DMS53 treated with DMSO at 0.1 percent for 48 hours (cell line): Measurements from ENCODE around the gene REM1.
"Not testable (repeated sequence)": the region's sequence is repeated elsewhere in the genome, so short reads cannot be mapped to it uniquely, and the experiment has no call there.

Source experiments
- DNase-seq: peaks from one replicate; lab custom pipeline; 2025; ENCODE audit not compliant: unreplicated experiment; lab: John Stamatoyannopoulos, UW

REM1 gene

GRCh38 chr20:31474758-31475427, at the start of gene REM1, which contains the start of gene DEFB124:
Gene REM1, plus strand, starts transcription at chr20:31475288. Its CDS starts 1,158 bp downstream, at chr20:31476446.
Gene DEFB124, minus strand, starts transcription at chr20:31475127. Its CDS starts 2,114 bp downstream, at chr20:31473013.
- DNase-seq: no peak

- DNase-seq: no peak
These were observed 49.3 kb upstream of the REM1 start for GRCh38 chr20:31425797-31426196.

GRCh38 chr20:31426891-31427551, 48.1 kb upstream of the REM1 start:
- not testable (repeated sequence) for DNase-seq

- not testable (repeated sequence) for DNase-seq
These were observed 47.5 kb upstream of the REM1 start for GRCh38 chr20:31427576-31427975.

GRCh38 chr20:31430568-31431115, 44.4 kb upstream of the REM1 start:
- no peak for DNase-seq

GRCh38 chr20:31440012-31440659, 35.0 kb upstream of the REM1 start, which contains the start of gene DEFB123:
Gene DEFB123, plus strand, starts transcription at chr20:31440632. Its CDS starts 67 bp downstream, at chr20:31440699.
- no peak for DNase-seq

GRCh38 chr20:31446084-31446819, 28.8 kb upstream of the REM1 start:
- no peak for DNase-seq

- DNase-seq: no peak
These were observed 25.3 kb upstream of the REM1 start for GRCh38 chr20:31449511-31450414.

- no peak for DNase-seq
These were observed 22.5 kb upstream of the REM1 start for GRCh38 chr20:31452575-31452974.

- no peak for DNase-seq
These were observed 20.7 kb upstream of the REM1 start for GRCh38 chr20:31454361-31454760.

- not testable (repeated sequence) for DNase-seq
These were observed 4.1 kb upstream of the REM1 start for GRCh38 chr20:31470946-31471345.

GRCh38 chr20:31472395-31473330, 2.4 kb upstream of the REM1 start:
- no peak for DNase-seq

- no peak for DNase-seq
These were observed 1.6 kb upstream of the REM1 start for GRCh38 chr20:31473331-31474096.

- DNase-seq: no peak
These were observed 1.0 kb upstream of the REM1 start for GRCh38 chr20:31474097-31474436.

- DNase-seq: no peak
These were observed 595 bp downstream of the REM1 start for GRCh38 chr20:31475472-31476293.

GRCh38 chr20:31476294-31476585, 1.2 kb downstream of the REM1 start:
- DNase-seq: no peak

GRCh38 chr20:31476643-31477215, 1.6 kb downstream of the REM1 start:
- DNase-seq: no peak
